Caco-2 (cell line): ENCODE results near the gene MRTFA. TPM values are rescaled to one million over a fixed set of nuclear protein-coding genes. Genes with fewer than 3 reads are reported as not detected.
"Not testable (repeated sequence)": the region's sequence is repeated elsewhere in the genome, so short reads cannot be mapped to it uniquely, and the experiment has no call there.

Experiments used
- BruUV-seq: library from RNA; stranded (reverse); fragments of 400-500 nt; replicated peaks from 2 replicates; lab custom pipeline; 2021; lab: Mats Ljungman, UMichigan
- CTCF ChIA-PET: fragments of 300-600 bp; sonication (Branson Sonifier 250); formaldehyde crosslinking; loops from one replicate; lab custom pipeline; 2022; ENCODE audit warnings: antibody characterized with exemption; lab: Charles Lee
- POLR2A ChIA-PET: fragments of 300-600 bp; sonication (Branson Sonifier 250); formaldehyde crosslinking; loops from one replicate; lab custom pipeline; 2022; ENCODE audit warnings: antibody characterized with exemption; lab: Charles Lee
- DNase-seq, 2 experiments: peaks; one replicate each; pipeline versions ENCODE4 v3.0.0 to v3.0.0-alpha.2; 2020 to 2022
- H3K27me3 ChIP-seq: replicated peaks from 2 replicates; pipeline ENCODE4 v1.6.0; 2011; ENCODE audit warnings: low read length; ENCODE audit not compliant: control insufficient read depth, insufficient read depth
- H3K36me3 ChIP-seq: 2 replicates; pipeline ENCODE4 v1.5.1; 2011; ENCODE audit warnings: low read length; ENCODE audit not compliant: control insufficient read depth, insufficient read depth
- H3K4me1 ChIP-seq: fragments of 250-450 bp; sonication (Bioruptor Pico); 2 replicates; pipeline ENCODE4 v1.5.1; 2020; ENCODE audit warnings: mild to moderate bottlenecking
- H3K4me3 ChIP-seq: 2 replicates; pipeline ENCODE4 v1.5.1; 2011; ENCODE audit warnings: low read depth, mild to moderate bottlenecking, control low read depth, low read length
- H3K9me3 ChIP-seq: fragments of 250-450 bp; sonication (Bioruptor Pico); 2 replicates; pipeline ENCODE4 v1.5.1; 2020; ENCODE audit warnings: mild to moderate bottlenecking, moderate library complexity
- H3K27ac Mint-ChIP-seq: one replicate; pipeline ENCODE4 v1.8.0; 2022; ENCODE audit warnings: mixed read lengths; ENCODE audit not compliant: unreplicated experiment
- H3K27me3 Mint-ChIP-seq: one replicate; pipeline ENCODE4 v1.8.0; 2022; ENCODE audit warnings: mixed read lengths; ENCODE audit not compliant: insufficient read depth, unreplicated experiment
- H3K36me3 Mint-ChIP-seq: one replicate; pipeline ENCODE4 v1.8.0; 2022; ENCODE audit warnings: mild to moderate bottlenecking, mixed read lengths; ENCODE audit not compliant: insufficient read depth, unreplicated experiment
- H3K4me1 Mint-ChIP-seq: one replicate; pipeline ENCODE4 v1.8.0; 2022; ENCODE audit warnings: low read depth, mixed read lengths; ENCODE audit not compliant: unreplicated experiment
- H3K4me3 Mint-ChIP-seq: one replicate; pipeline ENCODE4 v1.8.0; 2022; ENCODE audit warnings: mild to moderate bottlenecking, moderate library complexity, mixed read lengths; ENCODE audit not compliant: unreplicated experiment
- H3K9me3 Mint-ChIP-seq: one replicate; pipeline ENCODE4 v1.8.0; 2022; ENCODE audit warnings: mixed read lengths; ENCODE audit not compliant: unreplicated experiment
- CTCF ChIP-seq, 2 experiments: fragments of 200-600 bp in 1 of 2; IDR thresholded peaks; 1 replicate in 1 of 2; 2 replicates in 1 of 2; pipeline versions ENCODE4 v1.5.1 to v1.8.0; 2011 to 2022; ENCODE audit warnings: antibody characterized with exemption in 1 of 2, control low read depth in 1 of 2, inconsistent platforms in 1 of 2, low read depth in 1 of 2, low read length in 1 of 2, mild to moderate bottlenecking in 1 of 2, moderate library complexity in 1 of 2; ENCODE audit not compliant: insufficient read depth in 1 of 2, severe bottlenecking in 1 of 2, unreplicated experiment in 1 of 2
- intact Hi-C: fragments of 100-400 bp; cut with micrococcal nuclease; formaldehyde crosslinking; loops from one replicate; pipeline ENCODE4 v1.10.0; 2022; ENCODE audit not compliant: unreplicated experiment
- total RNA-seq: library from RNA; stranded (reverse); gene quantifications from 2 replicates; pipeline ENCODE4 v1.2.3, GENCODE V29; 2022

MRTFA gene
- total RNA-seq, 1 experiment from 2014 or later = 38.7 TPM

GRCh38 chr22:40626851-40627250 lies 9.7 kb downstream of the MRTFA start:
- Histone ChIP-seq H3K36me3 (no peaks in the 10 kb centered on the region; the same call in 1 of the 2 replicates), H3K4me1 (no peaks in the 10 kb centered on the region), H3K27me3 (no peaks in the 10 kb centered on the region), H3K9me3 (peaks cover 6% of the 10 kb centered on the region), H3K4me3 (no peak overlapping the region)
- ChIA-PET CTCF (interaction anchor here (0.6 kb wide), 1 partner anchor 1988 kb away, joined by 3 read pairs; the partner anchor contains the start of gene POLDIP3), POLR2A (interaction anchor here (0.6 kb wide), 1 partner anchor 194 kb away, joined by 3 read pairs; no protein-coding TSS in a partner anchor)
- H3K27ac Mint-ChIP-seq = no peak overlapping the region
- no peak for DNase-seq
- peaks cover 13% of the 10 kb centered on the region for H3K9me3 Mint-ChIP-seq
- intact Hi-C loops = no loop called here
- TF ChIP-seq CTCF (IDR thresholded peaks at IDR 0.05; ENCODE audit: insufficient read depth in 1 of 2, low read depth in 1 of 2, low read length in 1 of 2, severe bottlenecking in 1 of 2, unreplicated experiment in 1 of 2) = no peak
- no peaks in the 10 kb centered on the region for H3K36me3 Mint-ChIP-seq
- no peak overlapping the region for H3K4me3 Mint-ChIP-seq
- no peaks in the 10 kb centered on the region for H3K27me3 Mint-ChIP-seq
- H3K4me1 Mint-ChIP-seq = peaks cover 8% of the 10 kb centered on the region
- no TSS peak for BruUV-seq

GRCh38 chr22:40625794-40626193 lies 10.7 kb downstream of the MRTFA start:
- H3K27me3 ChIP-seq, POLR2A ChIA-PET, intact Hi-C loops, H3K36me3 ChIP-seq, H3K4me3 ChIP-seq, H3K27me3 Mint-ChIP-seq, H3K27ac Mint-ChIP-seq, H3K36me3 Mint-ChIP-seq, H3K9me3 ChIP-seq, CTCF ChIA-PET, H3K4me1 Mint-ChIP-seq, DNase-seq, H3K4me1 ChIP-seq, BruUV-seq, H3K4me3 Mint-ChIP-seq: not testable (repeated sequence)
- H3K9me3 Mint-ChIP-seq = peaks cover 24% of the 10 kb centered on the region

- peaks cover 29% of the 10 kb centered on the region for H3K9me3 Mint-ChIP-seq
- H3K36me3 Mint-ChIP-seq, CTCF ChIA-PET, intact Hi-C loops, H3K4me1 Mint-ChIP-seq, DNase-seq, H3K27ac Mint-ChIP-seq, H3K4me1 ChIP-seq, H3K36me3 ChIP-seq, H3K27me3 ChIP-seq, POLR2A ChIA-PET, H3K4me3 Mint-ChIP-seq, BruUV-seq, H3K27me3 Mint-ChIP-seq, H3K4me3 ChIP-seq: not testable (repeated sequence)
- peaks cover 12% of the 10 kb centered on the region for H3K9me3 ChIP-seq
These were observed 11.2 kb downstream of the MRTFA start for GRCh38 chr22:40625281-40625680.

DNA sequence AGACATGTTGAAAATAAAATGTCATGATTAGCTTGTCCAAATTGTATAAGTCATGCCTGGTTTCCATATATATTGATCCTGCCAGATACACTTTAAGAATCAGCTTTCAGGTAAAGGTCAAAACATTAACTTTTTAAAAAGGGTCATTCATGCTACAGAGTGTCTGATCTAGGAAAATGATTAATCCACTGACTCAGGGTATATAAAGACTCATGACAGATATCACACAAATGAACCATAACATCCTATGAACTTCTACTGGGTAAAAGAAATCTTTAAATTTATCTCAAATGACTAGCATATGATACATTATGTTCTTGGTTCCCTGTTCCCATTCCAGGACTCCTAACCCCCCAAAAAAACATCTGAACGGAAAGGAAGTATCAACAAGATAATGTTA lies 11.7 kb downstream of the MRTFA start:
- no peak overlapping the region for H3K4me3 Mint-ChIP-seq
- no peak for DNase-seq
- peaks cover 30% of the 10 kb centered on the region for H3K9me3 Mint-ChIP-seq
- intact Hi-C loops = no loop called here
- BruUV-seq = no TSS peak
- H3K27me3 ChIP-seq = no peaks in the 10 kb centered on the region
- no peaks in the 10 kb centered on the region for H3K4me1 Mint-ChIP-seq
- CTCF ChIA-PET = interaction anchor here (0.7 kb wide), 1 partner anchor 100 kb away, joined by 4 read pairs; no protein-coding TSS in a partner anchor
- H3K9me3 ChIP-seq = peaks cover 12% of the 10 kb centered on the region
- no peaks in the 10 kb centered on the region for H3K4me1 ChIP-seq
- no peaks in the 10 kb centered on the region; the same call in 1 of the 2 replicates for H3K36me3 ChIP-seq
- TF ChIP-seq CTCF (IDR thresholded peaks at IDR 0.05; ENCODE audit: insufficient read depth in 1 of 2, low read depth in 1 of 2, low read length in 1 of 2, severe bottlenecking in 1 of 2, unreplicated experiment in 1 of 2) = no peak
- no peaks in the 10 kb centered on the region for H3K27me3 Mint-ChIP-seq
- H3K27ac Mint-ChIP-seq = no peak overlapping the region
- POLR2A ChIA-PET = interaction anchor here (0.6 kb wide), 2 partner anchors 10 to 12 kb away, joined by 4 read pairs; no protein-coding TSS in a partner anchor
- no peak overlapping the region for H3K4me3 ChIP-seq
- peaks cover 7% of the 10 kb centered on the region for H3K36me3 Mint-ChIP-seq
